Muscle of arm (tissue), 12 donors: Measurements from ENCODE around the gene FRAT2. TPM values are rescaled to one million over a fixed set of nuclear protein-coding genes. Genes with fewer than 3 reads are reported as not detected.
"Not testable (repeated sequence)": the region's sequence is repeated elsewhere in the genome, so short reads cannot be mapped to it uniquely, and the experiment has no call there.

ENCODE experiments used
- DNase-seq: peaks from one replicate; pipeline ENCODE4 v3.0.0-alpha.2; 2013
- polyA plus RNA-seq, 12 donors: library from polyadenylated mRNA; unstranded; fragments of 120-200 nt; gene quantifications; one replicate each; pipeline ENCODE4 v1.2.1, GENCODE V29; 2013; ENCODE audit not compliant: insufficient read length in 12 of 12

FRAT2 gene
- polyA plus RNA-seq, 12 donors, result 3.4 to 7.2 (median 4.2) TPM; not detected in 2

- DNase-seq, result no peak
These were observed 24.3 kb upstream of the FRAT2 start for GRCh38 chr10:97358781-97359180.

GRCh38 chr10:97358349-97358748 is 23.8 kb upstream of the FRAT2 start:
- no peak for DNase-seq

GRCh38 chr10:97356918-97357317 is 22.4 kb upstream of the FRAT2 start:
- no peak for DNase-seq

- DNase-seq, result no peak
These were observed 21.9 kb upstream of the FRAT2 start for GRCh38 chr10:97356318-97356914.

GRCh38 chr10:97355571-97355975 is 21.0 kb upstream of the FRAT2 start:
- DNase-seq, result no peak

- no peak for DNase-seq
These were observed 19.4 kb upstream of the FRAT2 start for GRCh38 chr10:97353945-97354344.

- DNase-seq, result no peak
These were observed 15.4 kb upstream of the FRAT2 start for GRCh38 chr10:97349752-97350513.

GRCh38 chr10:97347317-97347716 is 12.8 kb upstream of the FRAT2 start:
- DNase-seq, result no peak

- DNase-seq, result not testable (repeated sequence)
These were observed 9.1 kb upstream of the FRAT2 start for GRCh38 chr10:97343664-97344063.

GRCh38 chr10:97341416-97341815 is 6.9 kb upstream of the FRAT2 start:
- no peak for DNase-seq

GRCh38 chr10:97338041-97338440 is 3.5 kb upstream of the FRAT2 start:
- DNase-seq, result no peak

GRCh38 chr10:97336942-97337831 is 2.7 kb upstream of the FRAT2 start:
- no peak for DNase-seq

- DNase-seq, result no peak
These were observed 1.9 kb upstream of the FRAT2 start for GRCh38 chr10:97336446-97336845.

- DNase-seq, result no peak
These were observed 1.5 kb upstream of the FRAT2 start for GRCh38 chr10:97336006-97336405.

- no peak for DNase-seq
These were observed 675 bp upstream of the FRAT2 start for GRCh38 chr10:97335188-97335619.

GRCh38 chr10:97333601-97334369 is 744 bp downstream of the FRAT2 start:
- no peak for DNase-seq

GRCh38 chr10:97333351-97333600 is 1.3 kb downstream of the FRAT2 start:
- no peak for DNase-seq

GRCh38 chr10:97332591-97333350 is 1.8 kb downstream of the FRAT2 start:
- DNase-seq, result no peak

GRCh38 chr10:97331153-97331703 is 3.3 kb downstream of the FRAT2 start:
- no peak for DNase-seq

GRCh38 chr10:97329766-97330165 is 4.8 kb downstream of the FRAT2 start:
- DNase-seq, result no peak
